ENCODE measurements around the gene ALDH1L1.

DNA sequence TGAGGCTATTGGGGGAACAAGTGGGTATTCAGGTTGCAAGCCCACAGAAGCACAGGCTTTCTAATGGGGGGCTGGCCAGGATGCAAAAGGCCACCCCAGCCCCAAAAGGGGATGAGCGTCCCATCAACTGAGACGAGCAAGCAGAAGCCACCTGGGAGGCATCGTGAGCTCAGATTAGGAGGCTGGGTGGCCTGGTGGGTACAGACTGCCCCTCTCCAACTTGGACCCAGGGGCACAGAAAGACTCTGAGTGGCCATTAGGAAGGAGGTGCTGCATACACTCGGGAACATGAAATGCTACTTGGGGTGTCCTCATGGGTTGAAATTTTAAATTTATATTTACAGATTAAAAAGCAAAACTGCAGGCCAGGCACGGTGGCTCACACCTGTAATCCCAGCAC lies 125.5 kb downstream of the ALDH1L1 start:
- TF ChIP-seq, protein P1, sequence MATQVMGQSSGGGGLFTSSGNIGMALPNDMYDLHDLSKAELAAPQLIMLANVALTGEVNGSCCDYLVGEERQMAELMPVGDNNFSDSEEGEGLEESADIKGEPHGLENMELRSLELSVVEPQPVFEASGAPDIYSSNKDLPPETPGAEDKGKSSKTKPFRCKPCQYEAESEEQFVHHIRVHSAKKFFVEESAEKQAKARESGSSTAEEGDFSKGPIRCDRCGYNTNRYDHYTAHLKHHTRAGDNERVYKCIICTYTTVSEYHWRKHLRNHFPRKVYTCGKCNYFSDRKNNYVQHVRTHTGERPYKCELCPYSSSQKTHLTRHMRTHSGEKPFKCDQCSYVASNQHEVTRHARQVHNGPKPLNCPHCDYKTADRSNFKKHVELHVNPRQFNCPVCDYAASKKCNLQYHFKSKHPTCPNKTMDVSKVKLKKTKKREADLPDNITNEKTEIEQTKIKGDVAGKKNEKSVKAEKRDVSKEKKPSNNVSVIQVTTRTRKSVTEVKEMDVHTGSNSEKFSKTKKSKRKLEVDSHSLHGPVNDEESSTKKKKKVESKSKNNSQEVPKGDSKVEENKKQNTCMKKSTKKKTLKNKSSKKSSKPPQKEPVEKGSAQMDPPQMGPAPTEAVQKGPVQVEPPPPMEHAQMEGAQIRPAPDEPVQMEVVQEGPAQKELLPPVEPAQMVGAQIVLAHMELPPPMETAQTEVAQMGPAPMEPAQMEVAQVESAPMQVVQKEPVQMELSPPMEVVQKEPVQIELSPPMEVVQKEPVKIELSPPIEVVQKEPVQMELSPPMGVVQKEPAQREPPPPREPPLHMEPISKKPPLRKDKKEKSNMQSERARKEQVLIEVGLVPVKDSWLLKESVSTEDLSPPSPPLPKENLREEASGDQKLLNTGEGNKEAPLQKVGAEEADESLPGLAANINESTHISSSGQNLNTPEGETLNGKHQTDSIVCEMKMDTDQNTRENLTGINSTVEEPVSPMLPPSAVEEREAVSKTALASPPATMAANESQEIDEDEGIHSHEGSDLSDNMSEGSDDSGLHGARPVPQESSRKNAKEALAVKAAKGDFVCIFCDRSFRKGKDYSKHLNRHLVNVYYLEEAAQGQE (IDR thresholded peaks at IDR 0.05; ENCODE audit: insufficient read depth in 1 of 2, low read depth in 2 of 2, low read length in 2 of 2): no peak
- TF ChIP-seq POLR2AphosphoS5 (IDR thresholded peaks at IDR 0.05; ENCODE audit: low read depth, low read length) (no peak), TAF1 (IDR thresholded peaks at IDR 0.05; ENCODE audit: borderline replicate concordance, insufficient read depth, low read length) (no peak), SIN3A (IDR thresholded peaks at IDR 0.05; ENCODE audit: borderline replicate concordance, insufficient read depth, low read length) (no peak), FOXP2 (optimal IDR thresholded peaks at IDR 0.05; ENCODE audit: borderline replicate concordance, extremely low read depth, extremely low read length, insufficient read depth) (no peak)

Data from PFSK-1 (cell line).